H9 (cell line): Measurements from ENCODE around the gene MAST4. TPM values are rescaled to one million over a fixed set of nuclear protein-coding genes. Genes with fewer than 3 reads are reported as not detected.

Experiments used
- DNase-seq: peaks from one replicate; pipeline ENCODE4 v3.0.0-alpha.2; 2017
- H2AFZ ChIP-seq: one replicate; pipeline ENCODE4 v1.6.1; 2013; ENCODE audit warnings: mild to moderate bottlenecking, low read length, control low read depth, moderate library complexity
- H2AK5ac ChIP-seq: 2 replicates; pipeline ENCODE4 v1.6.1; 2013; ENCODE audit warnings: low read length, control low read depth, mixed read lengths; ENCODE audit not compliant: insufficient read length
- H2BK120ac ChIP-seq: one replicate; pipeline ENCODE4 v1.6.1; 2013; ENCODE audit warnings: low read depth, mild to moderate bottlenecking, low read length, control low read depth, inconsistent platforms; ENCODE audit not compliant: poor library complexity, severe bottlenecking
- H2BK12ac ChIP-seq: 2 replicates; pipeline ENCODE4 v1.6.1; 2013; ENCODE audit warnings: low read length, control low read depth, mixed read lengths, low read depth; ENCODE audit not compliant: insufficient read length
- H2BK15ac ChIP-seq: 2 replicates; pipeline ENCODE4 v1.6.1; 2013; ENCODE audit warnings: low read depth, low read length, control low read depth
- H2BK20ac ChIP-seq: one replicate; pipeline ENCODE4 v1.6.1; 2013; ENCODE audit warnings: low read depth, mild to moderate bottlenecking, low read length, control low read depth, inconsistent platforms; ENCODE audit not compliant: poor library complexity, severe bottlenecking
- H2BK5ac ChIP-seq: 2 replicates; pipeline ENCODE4 v1.6.1; 2013; ENCODE audit warnings: low read length, control low read depth, mixed read lengths; ENCODE audit not compliant: insufficient read length
- H3K14ac ChIP-seq: 2 replicates; pipeline ENCODE4 v1.6.1; 2013; ENCODE audit warnings: low read length, control low read depth; ENCODE audit not compliant: insufficient read depth
- H3K18ac ChIP-seq: 2 replicates; pipeline ENCODE4 v1.6.1; 2013; ENCODE audit warnings: low read depth, mild to moderate bottlenecking, mixed read lengths, low read length, control low read depth; ENCODE audit not compliant: insufficient read length
- H3K23ac ChIP-seq: 2 replicates; pipeline ENCODE4 v1.6.1; 2013; ENCODE audit warnings: low read length, control low read depth, mixed read lengths, low read depth; ENCODE audit not compliant: insufficient read length
- H3K23me2 ChIP-seq: 2 replicates; pipeline ENCODE4 v1.6.1; 2013; ENCODE audit warnings: low read depth, mild to moderate bottlenecking, mixed read lengths, low read length, control low read depth; ENCODE audit not compliant: insufficient read length, poor library complexity, severe bottlenecking
- H3K27ac ChIP-seq: 2 replicates; pipeline ENCODE4 v1.5.1; 2013; ENCODE audit warnings: low read length, control low read depth, mixed read lengths, low read depth; ENCODE audit not compliant: insufficient read length
- H3K27me3 ChIP-seq: 2 replicates; pipeline ENCODE4 v1.6.1; 2013; ENCODE audit warnings: low read length, control low read depth, inconsistent platforms; ENCODE audit not compliant: insufficient read depth
- H3K4ac ChIP-seq: 2 replicates; pipeline ENCODE4 v1.6.1; 2013; ENCODE audit warnings: low read depth, mild to moderate bottlenecking, control low read depth, inconsistent platforms, low read length, moderate library complexity
- H3K4me1 ChIP-seq: 2 replicates; pipeline ENCODE4 v1.6.1; 2013; ENCODE audit warnings: low read length, control low read depth, inconsistent platforms; ENCODE audit not compliant: insufficient read depth
- H3K4me2 ChIP-seq: 2 replicates; pipeline ENCODE4 v1.6.1; 2013; ENCODE audit warnings: low read length, control low read depth, mixed read lengths; ENCODE audit not compliant: insufficient read length, insufficient read depth
- H3K56ac ChIP-seq: 2 replicates; pipeline ENCODE4 v1.6.1; 2013; ENCODE audit warnings: low read depth, mild to moderate bottlenecking, mixed read lengths, low read length, control low read depth; ENCODE audit not compliant: insufficient read length
- H3K79me1 ChIP-seq: 2 replicates; pipeline ENCODE4 v1.6.1; 2013; ENCODE audit warnings: low read depth, mild to moderate bottlenecking, moderate library complexity, low read length, control low read depth, inconsistent platforms; ENCODE audit not compliant: insufficient read depth, poor library complexity, severe bottlenecking
- H3K79me2 ChIP-seq: 2 replicates; pipeline ENCODE4 v1.6.1; 2013; ENCODE audit warnings: low read length, control low read depth, inconsistent platforms; ENCODE audit not compliant: insufficient read depth
- H3K9ac ChIP-seq: 2 replicates; pipeline ENCODE4 v1.6.1; 2013; ENCODE audit warnings: low read length, control low read depth, mixed read lengths; ENCODE audit not compliant: insufficient read length; ENCODE audit errors: extremely low read depth
- H3K9me3 ChIP-seq: one replicate; pipeline ENCODE4 v1.6.1; 2013; ENCODE audit warnings: low read depth, low read length, inconsistent platforms; ENCODE audit not compliant: control insufficient read depth
- H3T11ph ChIP-seq: one replicate; pipeline ENCODE4 v1.6.1; 2013; ENCODE audit warnings: mild to moderate bottlenecking, low read length, control low read depth, inconsistent platforms
- H4K20me1 ChIP-seq: one replicate; pipeline ENCODE4 v1.6.1; 2013; ENCODE audit not compliant: control insufficient read depth, insufficient read length, insufficient read depth
- H4K5ac ChIP-seq: 2 replicates; pipeline ENCODE4 v1.6.1; 2013; ENCODE audit warnings: low read depth, mild to moderate bottlenecking, mixed read lengths, low read length, control low read depth; ENCODE audit not compliant: insufficient read length
- H4K8ac ChIP-seq: replicated peaks from 2 replicates; pipeline ENCODE4 v1.6.1; 2013; ENCODE audit warnings: low read length, control low read depth, mixed read lengths, low read depth; ENCODE audit not compliant: insufficient read length
- H4K91ac ChIP-seq: 2 replicates; pipeline ENCODE4 v1.6.1; 2013; ENCODE audit warnings: low read depth, mild to moderate bottlenecking, moderate library complexity, mixed read lengths, low read length, control low read depth; ENCODE audit not compliant: insufficient read length
- H3K27ac Mint-ChIP-seq, 3 experiments: 2 replicates in 2 of 3; 3 replicates in 1 of 3; pipeline ENCODE4 v1.8.0; 2020 to 2021; ENCODE audit warnings: mixed read lengths in 3 of 3, mild to moderate bottlenecking in 1 of 3, moderate library complexity in 1 of 3
- H3K27me3 Mint-ChIP-seq: 2 replicates; pipeline ENCODE4 v1.8.0; 2021; ENCODE audit warnings: low read depth, mild to moderate bottlenecking, moderate library complexity, mixed read lengths
- H3K36me3 Mint-ChIP-seq, 3 experiments: 2 replicates in 2 of 3; 3 replicates in 1 of 3; pipeline ENCODE4 v1.8.0; 2020 to 2021; ENCODE audit warnings: low read depth in 3 of 3, mixed read lengths in 3 of 3; ENCODE audit not compliant: insufficient read depth in 1 of 3
- H3K4me1 Mint-ChIP-seq, 2 experiments: 2 replicates each; pipeline ENCODE4 v1.8.0; 2020; ENCODE audit warnings: mixed read lengths in 2 of 2
- H3K4me3 Mint-ChIP-seq, 2 experiments: 2 replicates in 1 of 2; 3 replicates in 1 of 2; pipeline ENCODE4 v1.8.0; 2020 to 2021; ENCODE audit warnings: mild to moderate bottlenecking in 2 of 2, mixed read lengths in 2 of 2, moderate library complexity in 1 of 2
- H3K9me3 Mint-ChIP-seq, 2 experiments: 2 replicates in 1 of 2; 3 replicates in 1 of 2; pipeline ENCODE4 v1.8.0; 2020; ENCODE audit warnings: mild to moderate bottlenecking in 2 of 2, mixed read lengths in 2 of 2, moderate library complexity in 1 of 2
- WGBS: extraction: QIAGEN DNeasy Blood & Tissue Kit; methylation state at CpG from one replicate; pipeline ENCODE4 v1.1.7; 2013; ENCODE audit warnings: missing lambda C conversion rate, low lambda C conversion rate, mixed read lengths; ENCODE audit not compliant: insufficient read length; ENCODE audit errors: extremely low coverage; 5-methylcytosine and 5-hydroxymethylcytosine counted together
- total RNA-seq: library from RNA; stranded (reverse); gene quantifications from 2 replicates; pipeline ENCODE4 v1.2.1, GENCODE V29; 2021
- TF ChIP-seq, protein P1 (sequence below): fragments of 200-600 bp; sonication (generic); conservative IDR thresholded peaks from 3 replicates; pipeline ENCODE4 v1.8.0; 2021; ENCODE audit warnings: antibody characterized with exemption, mild to moderate bottlenecking

Gene MAST4
- total RNA-seq, 1 experiment from 2014 or later: 3.7 TPM

GRCh38 chr5:66661149-66661548 lies 65.0 kb downstream of the MAST4 start:
- H3T11ph ChIP-seq: no peak overlapping the region
- no peak overlapping the region for H4K5ac ChIP-seq
- H2AK5ac ChIP-seq: no peak overlapping the region
- H2BK5ac ChIP-seq: no peak overlapping the region
- Mint-ChIP-seq H3K27ac (no peak overlapping the region; a peak in 1 of 7 replicates), H3K9me3 (no peaks in the 10 kb centered on the region; a peak in 1 of 5 replicates), H3K36me3 (no peaks in the 10 kb centered on the region; a peak in 1 of 7 replicates), H3K27me3 (no peaks in the 10 kb centered on the region; the same call in none of the 2 replicates), H3K4me1 (peaks cover 11 to 13% of the 10 kb centered on the region in 2 experiments), H3K4me3 (no peak overlapping the region)
- H3K4me2 ChIP-seq: no peak overlapping the region
- no peak overlapping the region for H3K9ac ChIP-seq
- TF ChIP-seq, protein P1, sequence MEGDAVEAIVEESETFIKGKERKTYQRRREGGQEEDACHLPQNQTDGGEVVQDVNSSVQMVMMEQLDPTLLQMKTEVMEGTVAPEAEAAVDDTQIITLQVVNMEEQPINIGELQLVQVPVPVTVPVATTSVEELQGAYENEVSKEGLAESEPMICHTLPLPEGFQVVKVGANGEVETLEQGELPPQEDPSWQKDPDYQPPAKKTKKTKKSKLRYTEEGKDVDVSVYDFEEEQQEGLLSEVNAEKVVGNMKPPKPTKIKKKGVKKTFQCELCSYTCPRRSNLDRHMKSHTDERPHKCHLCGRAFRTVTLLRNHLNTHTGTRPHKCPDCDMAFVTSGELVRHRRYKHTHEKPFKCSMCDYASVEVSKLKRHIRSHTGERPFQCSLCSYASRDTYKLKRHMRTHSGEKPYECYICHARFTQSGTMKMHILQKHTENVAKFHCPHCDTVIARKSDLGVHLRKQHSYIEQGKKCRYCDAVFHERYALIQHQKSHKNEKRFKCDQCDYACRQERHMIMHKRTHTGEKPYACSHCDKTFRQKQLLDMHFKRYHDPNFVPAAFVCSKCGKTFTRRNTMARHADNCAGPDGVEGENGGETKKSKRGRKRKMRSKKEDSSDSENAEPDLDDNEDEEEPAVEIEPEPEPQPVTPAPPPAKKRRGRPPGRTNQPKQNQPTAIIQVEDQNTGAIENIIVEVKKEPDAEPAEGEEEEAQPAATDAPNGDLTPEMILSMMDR: no peak
- H3K27ac ChIP-seq: no peak overlapping the region
- H4K8ac ChIP-seq: no peak overlapping the region
- no peak overlapping the region for H2BK120ac ChIP-seq
- H4K20me1 ChIP-seq: no peaks in the 10 kb centered on the region
- no peak overlapping the region for H3K23ac ChIP-seq
- peaks cover 3% of the 10 kb centered on the region; the same call in 1 of the 2 replicates for H3K4me1 ChIP-seq
- no peak for DNase-seq
- H2BK15ac ChIP-seq: no peak overlapping the region
- H3K23me2 ChIP-seq: no peaks in the 10 kb centered on the region
- no peaks in the 10 kb centered on the region for H3K27me3 ChIP-seq
- H3K79me1 ChIP-seq: no peaks in the 10 kb centered on the region
- H4K91ac ChIP-seq: no peak overlapping the region
- no peaks in the 10 kb centered on the region for H3K79me2 ChIP-seq
- no peak overlapping the region for H2BK20ac ChIP-seq
- H3K4ac ChIP-seq: no peak overlapping the region
- no peak overlapping the region for H3K14ac ChIP-seq
- no peak overlapping the region for H2BK12ac ChIP-seq
- WGBS: no CpG with 5 or more reads among the region's 3 CpGs
- H3K56ac ChIP-seq: no peak overlapping the region
- H3K18ac ChIP-seq: no peak overlapping the region
- H3K9me3 ChIP-seq: no peaks in the 10 kb centered on the region
- H2AFZ ChIP-seq: no peak overlapping the region
